Thoracic aorta (tissue), 2 donors: Measurements from ENCODE around the gene CISD3. TPM values are rescaled to one million over a fixed set of nuclear protein-coding genes. Genes with fewer than 3 reads are reported as not detected.

Experiments
- ATAC-seq: fragments of 150-250 bp; one replicate; pipeline ENCODE4 v1.8.0; 2017; ENCODE audit warnings: low read depth; ENCODE audit not compliant: insufficient number of reproducible peaks, low FRiP score
- DNase-seq: peaks from one replicate; pipeline ENCODE4 v3.0.0-alpha.2; 2020; ENCODE audit warnings: low spot score
- H3K27ac ChIP-seq, 2 donors: fragments of 200-600 bp; sonication (generic); 1 replicate in 1 of 2; 2 replicates in 1 of 2; pipeline ENCODE4 v1.5.1; 2016; ENCODE audit warnings: mild to moderate bottlenecking in 2 of 2, moderate library complexity in 2 of 2
- H3K27me3 ChIP-seq: fragments of 200-600 bp; sonication (generic); replicated peaks from 2 replicates; pipeline ENCODE4 v1.6.0; 2016; ENCODE audit warnings: mild to moderate bottlenecking; ENCODE audit not compliant: insufficient read depth
- H3K36me3 ChIP-seq: fragments of 200-600 bp; sonication (generic); one replicate; pipeline ENCODE4 v1.5.1; 2016
- H3K4me1 ChIP-seq, 2 donors: fragments of 200-600 bp; sonication (generic); 1 replicate in 1 of 2; 2 replicates in 1 of 2; pipeline versions ENCODE4 v1.5.1 to v1.6.0; 2016; ENCODE audit warnings: low read depth in 2 of 2, mild to moderate bottlenecking in 1 of 2; ENCODE audit not compliant: control insufficient read depth in 1 of 2
- H3K4me3 ChIP-seq: fragments of 200-600 bp; sonication (generic); 2 replicates; pipeline ENCODE4 v1.5.1; 2016; ENCODE audit warnings: mild to moderate bottlenecking
- H3K9me3 ChIP-seq: fragments of 200-600 bp; sonication (generic); 2 replicates; pipeline ENCODE4 v1.5.1; 2016
- total RNA-seq, 2 donors: library from RNA; depleted of rRNA; stranded (reverse); fragments of >200 nt; gene quantifications; one replicate each; pipeline versions ENCODE4 v1.1.0 to v1.2.3, GENCODE V29; 2016
- TF ChIP-seq, protein P1 (sequence below): fragments of 200-600 bp; sonication (generic); IDR thresholded peaks from one replicate; pipeline ENCODE4 v1.5.1; 2019; ENCODE audit warnings: antibody characterized with exemption

CISD3 gene
- total RNA-seq, 2 donors from 2014 or later = 9.3 to 9.6 TPM

DNA sequence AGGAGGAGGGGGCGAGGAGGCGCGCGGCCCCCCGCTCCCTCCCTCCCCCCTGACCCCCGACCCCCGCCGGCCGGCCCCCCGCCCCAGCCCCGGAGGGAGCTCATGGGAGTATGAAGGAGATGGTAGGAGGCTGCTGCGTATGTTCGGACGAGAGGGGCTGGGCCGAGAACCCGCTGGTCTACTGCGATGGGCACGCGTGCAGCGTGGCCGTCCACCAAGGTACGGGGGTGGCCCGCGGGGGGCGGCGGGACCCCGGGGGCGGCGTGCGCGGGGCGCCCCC, 24.7 kb upstream of the CISD3 start:
- Histone ChIP-seq H3K36me3 (peaks cover 11% of the 10 kb centered on the region), H3K27me3 (no peaks in the 10 kb centered on the region), H3K27ac (peak overlapping the region; percentile 85 to 86), H3K4me1 (peaks cover 0 to 30% of the 10 kb centered on the region in 2 donors), H3K9me3 (no peaks in the 10 kb centered on the region), H3K4me3 (peak overlapping the region; percentile 99)
- ATAC-seq = no peak
- TF ChIP-seq, protein P1, sequence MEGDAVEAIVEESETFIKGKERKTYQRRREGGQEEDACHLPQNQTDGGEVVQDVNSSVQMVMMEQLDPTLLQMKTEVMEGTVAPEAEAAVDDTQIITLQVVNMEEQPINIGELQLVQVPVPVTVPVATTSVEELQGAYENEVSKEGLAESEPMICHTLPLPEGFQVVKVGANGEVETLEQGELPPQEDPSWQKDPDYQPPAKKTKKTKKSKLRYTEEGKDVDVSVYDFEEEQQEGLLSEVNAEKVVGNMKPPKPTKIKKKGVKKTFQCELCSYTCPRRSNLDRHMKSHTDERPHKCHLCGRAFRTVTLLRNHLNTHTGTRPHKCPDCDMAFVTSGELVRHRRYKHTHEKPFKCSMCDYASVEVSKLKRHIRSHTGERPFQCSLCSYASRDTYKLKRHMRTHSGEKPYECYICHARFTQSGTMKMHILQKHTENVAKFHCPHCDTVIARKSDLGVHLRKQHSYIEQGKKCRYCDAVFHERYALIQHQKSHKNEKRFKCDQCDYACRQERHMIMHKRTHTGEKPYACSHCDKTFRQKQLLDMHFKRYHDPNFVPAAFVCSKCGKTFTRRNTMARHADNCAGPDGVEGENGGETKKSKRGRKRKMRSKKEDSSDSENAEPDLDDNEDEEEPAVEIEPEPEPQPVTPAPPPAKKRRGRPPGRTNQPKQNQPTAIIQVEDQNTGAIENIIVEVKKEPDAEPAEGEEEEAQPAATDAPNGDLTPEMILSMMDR = no peak
- no peak for DNase-seq

DNA sequence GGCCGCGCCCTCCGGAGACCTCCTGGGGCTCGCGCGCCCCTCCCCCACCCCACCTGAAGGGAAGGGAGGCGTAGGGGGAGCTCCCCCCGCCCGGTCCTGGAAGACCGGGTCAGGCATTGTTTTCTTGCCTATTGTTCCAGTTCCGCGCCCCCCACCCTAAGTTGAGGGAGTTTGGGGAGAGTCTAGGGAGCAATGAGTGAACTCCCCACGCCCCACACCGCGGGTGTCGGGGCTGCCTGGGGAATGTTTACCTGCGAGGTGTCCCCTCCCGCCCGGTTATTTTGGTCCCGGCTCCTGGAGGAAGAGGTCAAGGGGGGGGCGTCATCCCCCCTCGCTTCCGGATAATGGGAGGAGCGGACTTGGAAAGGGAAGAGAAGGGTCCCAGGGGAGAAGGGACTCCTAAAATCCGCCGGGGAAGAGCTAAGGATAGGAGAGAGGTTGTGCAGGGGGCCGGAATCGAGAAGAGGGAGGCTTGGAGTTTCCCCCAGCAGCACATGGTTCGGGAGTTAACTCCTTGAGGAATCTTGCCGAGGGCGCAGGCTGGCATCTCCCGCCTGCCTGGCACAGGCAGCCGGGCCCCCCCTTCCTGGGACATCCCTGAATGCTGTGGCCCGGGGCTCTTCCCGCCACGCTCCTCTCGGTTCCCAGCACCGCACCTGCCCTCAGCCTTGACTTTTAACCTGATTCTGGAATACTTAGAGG, 24.2 kb upstream of the CISD3 start:
- H3K36me3 ChIP-seq = peaks cover 11% of the 10 kb centered on the region
- peak overlapping the region; percentile 99 for H3K4me3 ChIP-seq
- ATAC-seq (no peak), DNase-seq (no peak)
- peak overlapping the region; percentile 85 to 86 for H3K27ac ChIP-seq
- H3K4me1 ChIP-seq = peaks cover 0 to 28% of the 10 kb centered on the region in 2 donors
- TF ChIP-seq, protein P1 = no peak
- no peaks in the 10 kb centered on the region for H3K27me3 ChIP-seq
- H3K9me3 ChIP-seq = no peaks in the 10 kb centered on the region

DNA sequence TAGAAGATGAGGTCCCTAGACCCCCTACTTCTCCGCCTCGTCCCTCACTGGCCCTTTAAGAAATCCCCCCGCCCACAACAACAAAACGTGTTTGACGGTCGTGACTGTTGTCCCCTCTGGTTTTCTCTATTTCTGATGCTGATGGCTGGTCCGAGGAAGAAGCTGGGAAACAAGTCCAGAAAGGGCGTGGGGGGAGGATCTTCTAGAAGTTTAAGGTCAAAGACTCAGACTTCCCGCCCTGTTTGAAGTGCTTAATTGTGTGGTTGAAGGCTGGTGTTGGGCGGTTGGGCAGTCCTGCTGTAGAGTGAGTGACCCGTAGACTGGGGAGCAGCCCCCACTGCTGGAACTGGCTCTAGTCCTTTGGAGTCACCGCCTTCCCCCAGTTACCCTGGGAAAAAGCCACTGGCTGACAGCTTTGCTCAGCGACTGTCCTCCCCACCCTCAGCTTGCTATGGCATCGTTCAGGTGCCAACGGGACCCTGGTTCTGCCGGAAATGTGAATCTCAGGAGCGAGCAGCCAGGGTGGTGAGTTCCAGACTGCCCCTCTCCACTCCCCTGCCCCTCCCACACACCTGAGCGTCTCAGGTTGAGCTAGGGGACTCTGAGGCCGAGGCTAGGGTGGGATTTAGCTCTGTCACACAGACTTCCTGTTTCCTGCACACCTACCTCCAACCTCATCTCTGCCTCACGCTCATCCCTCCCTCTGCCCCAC, 23.5 kb upstream of the CISD3 start:
- ATAC-seq (no peak), DNase-seq (no peak)
- Histone ChIP-seq H3K4me1 (peaks cover 0 to 21% of the 10 kb centered on the region in 2 donors), H3K36me3 (peaks cover 15% of the 10 kb centered on the region), H3K9me3 (no peaks in the 10 kb centered on the region), H3K27me3 (no peaks in the 10 kb centered on the region), H3K4me3 (peak overlapping the region; percentile 99), H3K27ac (peak overlapping the region; percentile 85 to 86)
- TF ChIP-seq, protein P1 = no peak

DNA sequence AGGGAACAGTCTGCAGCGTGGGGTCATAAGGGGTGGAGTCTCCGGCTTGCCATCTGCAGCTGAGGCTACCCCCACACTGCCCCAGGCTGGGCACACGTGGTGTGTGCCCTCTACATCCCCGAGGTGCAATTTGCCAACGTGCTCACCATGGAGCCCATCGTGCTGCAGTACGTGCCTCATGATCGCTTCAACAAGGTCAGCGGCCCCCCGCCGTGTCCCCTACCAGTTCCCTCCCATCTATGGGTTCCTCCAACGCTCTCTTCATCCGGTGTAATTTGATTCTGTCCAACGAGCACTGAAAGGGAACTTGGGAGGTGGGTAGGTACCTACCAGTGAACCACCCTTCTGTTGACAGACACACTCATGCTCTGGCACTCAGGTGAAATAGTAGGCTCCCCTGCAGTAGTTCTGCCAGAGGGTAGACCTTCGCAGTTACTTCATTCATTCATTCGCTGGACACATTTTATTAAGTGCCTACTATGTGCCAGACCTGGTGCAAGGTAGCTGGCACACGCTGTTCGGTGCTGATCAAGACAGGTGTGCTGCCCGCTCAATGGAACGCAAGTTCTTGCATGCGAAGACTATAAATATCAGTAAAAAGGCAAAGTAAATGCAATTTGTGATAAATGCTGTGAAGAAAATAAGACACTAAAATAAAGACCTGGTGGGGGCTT, 22.3 kb upstream of the CISD3 start:
- Histone ChIP-seq H3K4me1 (peaks cover 0 to 19% of the 10 kb centered on the region in 2 donors), H3K27me3 (no peaks in the 10 kb centered on the region), H3K9me3 (no peaks in the 10 kb centered on the region), H3K36me3 (peaks cover 25% of the 10 kb centered on the region), H3K4me3 (no peak overlapping the region), H3K27ac (no peak overlapping the region)
- ATAC-seq (no peak), DNase-seq (no peak)
- TF ChIP-seq, protein P1 = no peak

DNA sequence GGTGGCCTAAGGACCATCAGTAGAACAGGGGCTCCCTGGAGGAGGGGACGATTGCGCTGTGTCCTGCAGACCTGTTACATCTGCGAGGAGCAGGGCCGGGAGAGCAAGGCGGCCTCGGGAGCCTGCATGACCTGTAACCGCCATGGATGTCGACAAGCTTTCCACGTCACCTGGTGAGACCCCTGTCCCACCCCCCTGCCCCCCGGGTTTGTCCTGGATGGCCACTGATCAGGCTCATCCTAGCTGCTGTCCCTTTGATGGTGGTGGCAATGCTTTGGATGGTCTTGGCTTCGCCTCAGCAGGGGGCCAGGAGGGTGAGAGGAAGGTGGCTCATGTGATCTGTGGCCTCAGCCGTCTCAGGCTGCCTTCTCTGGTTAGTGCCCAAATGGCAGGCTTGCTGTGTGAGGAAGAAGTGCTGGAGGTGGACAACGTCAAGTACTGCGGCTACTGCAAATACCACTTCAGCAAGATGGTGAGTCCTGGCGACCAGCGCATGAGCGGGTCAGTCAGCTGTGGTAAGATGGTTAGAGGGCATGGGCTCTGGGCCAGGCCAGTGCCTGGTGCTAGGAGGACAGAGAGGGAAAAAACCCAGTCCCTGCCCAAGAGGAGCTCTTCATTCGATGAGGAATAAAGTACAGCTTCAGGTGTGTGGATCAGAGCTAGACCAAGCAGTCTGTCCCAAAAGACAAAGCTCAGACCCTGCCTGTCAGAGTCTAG, 20.9 kb upstream of the CISD3 start:
- H3K4me3 ChIP-seq = no peak overlapping the region
- H3K9me3 ChIP-seq = no peaks in the 10 kb centered on the region
- H3K4me1 ChIP-seq = peaks cover 0 to 12% of the 10 kb centered on the region in 2 donors
- DNase-seq (no peak), ATAC-seq (no peak)
- TF ChIP-seq, protein P1 = no peak
- H3K36me3 ChIP-seq = peaks cover 34% of the 10 kb centered on the region
- H3K27me3 ChIP-seq = no peaks in the 10 kb centered on the region
- H3K27ac ChIP-seq = no peak overlapping the region
